ENCODE data around the gene BCL7B. TPM values are rescaled to one million over a fixed set of nuclear protein-coding genes. Genes with fewer than 3 reads are reported as not detected.

Gene BCL7B
- total and polyA plus RNA-seq, 2 of the 13 experiments (the other 11 are each of a cell fraction or from before 2014, with no cell fraction given), result 24.3 to 38.2 TPM

DNA sequence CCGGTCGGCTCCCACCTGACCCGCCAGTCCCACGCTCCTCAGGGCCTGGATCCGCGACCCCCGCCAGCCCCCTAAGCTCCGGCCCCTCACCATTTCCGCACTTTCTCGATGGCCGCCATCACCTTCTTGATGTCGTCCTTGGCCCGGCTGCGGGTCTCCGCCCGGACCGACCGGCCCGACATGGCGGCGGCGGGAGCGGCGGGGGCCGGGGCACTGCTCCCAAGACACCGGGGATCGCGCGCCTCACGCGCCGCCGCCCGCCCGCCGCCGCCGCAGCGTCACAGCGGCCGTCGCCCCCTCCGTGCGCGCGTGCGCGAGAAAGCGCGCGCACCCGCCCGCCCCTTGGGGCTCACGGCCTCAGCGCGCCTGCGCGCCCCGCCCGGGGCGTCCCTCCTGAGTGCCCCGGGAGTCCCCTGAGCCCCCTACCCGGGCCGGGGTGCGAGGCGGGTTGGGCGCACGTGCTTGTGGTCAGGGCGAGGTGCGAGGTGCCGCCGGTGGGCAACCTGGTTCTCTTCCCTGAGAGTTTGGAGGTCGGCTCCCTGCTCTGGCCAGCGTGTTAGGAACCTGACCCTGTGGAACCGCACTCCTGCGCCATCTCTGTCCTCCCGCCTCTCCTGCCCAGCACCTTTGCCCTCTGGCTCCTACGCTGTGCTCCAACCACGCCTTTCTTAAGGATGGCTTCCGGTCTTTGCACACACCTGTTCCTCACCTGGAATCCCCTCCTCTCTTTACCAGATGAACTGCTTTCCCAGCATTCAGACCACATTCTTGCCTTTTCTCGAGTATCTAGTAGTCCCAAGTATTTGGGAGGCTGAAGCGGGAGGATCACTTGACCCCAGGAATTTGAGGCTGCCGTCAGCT is at the start of gene BCL7B (continued):
- TF ChIP-seq, protein P1, sequence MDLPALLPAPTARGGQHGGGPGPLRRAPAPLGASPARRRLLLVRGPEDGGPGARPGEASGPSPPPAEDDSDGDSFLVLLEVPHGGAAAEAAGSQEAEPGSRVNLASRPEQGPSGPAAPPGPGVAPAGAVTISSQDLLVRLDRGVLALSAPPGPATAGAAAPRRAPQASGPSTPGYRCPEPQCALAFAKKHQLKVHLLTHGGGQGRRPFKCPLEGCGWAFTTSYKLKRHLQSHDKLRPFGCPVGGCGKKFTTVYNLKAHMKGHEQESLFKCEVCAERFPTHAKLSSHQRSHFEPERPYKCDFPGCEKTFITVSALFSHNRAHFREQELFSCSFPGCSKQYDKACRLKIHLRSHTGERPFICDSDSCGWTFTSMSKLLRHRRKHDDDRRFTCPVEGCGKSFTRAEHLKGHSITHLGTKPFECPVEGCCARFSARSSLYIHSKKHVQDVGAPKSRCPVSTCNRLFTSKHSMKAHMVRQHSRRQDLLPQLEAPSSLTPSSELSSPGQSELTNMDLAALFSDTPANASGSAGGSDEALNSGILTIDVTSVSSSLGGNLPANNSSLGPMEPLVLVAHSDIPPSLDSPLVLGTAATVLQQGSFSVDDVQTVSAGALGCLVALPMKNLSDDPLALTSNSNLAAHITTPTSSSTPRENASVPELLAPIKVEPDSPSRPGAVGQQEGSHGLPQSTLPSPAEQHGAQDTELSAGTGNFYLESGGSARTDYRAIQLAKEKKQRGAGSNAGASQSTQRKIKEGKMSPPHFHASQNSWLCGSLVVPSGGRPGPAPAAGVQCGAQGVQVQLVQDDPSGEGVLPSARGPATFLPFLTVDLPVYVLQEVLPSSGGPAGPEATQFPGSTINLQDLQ (CRISPR knock-in tag; IDR thresholded peaks at IDR 0.05), result peak; percentile 93; the same call in 1 of the 2 replicates
- TF ChIP-seq, protein P2, sequence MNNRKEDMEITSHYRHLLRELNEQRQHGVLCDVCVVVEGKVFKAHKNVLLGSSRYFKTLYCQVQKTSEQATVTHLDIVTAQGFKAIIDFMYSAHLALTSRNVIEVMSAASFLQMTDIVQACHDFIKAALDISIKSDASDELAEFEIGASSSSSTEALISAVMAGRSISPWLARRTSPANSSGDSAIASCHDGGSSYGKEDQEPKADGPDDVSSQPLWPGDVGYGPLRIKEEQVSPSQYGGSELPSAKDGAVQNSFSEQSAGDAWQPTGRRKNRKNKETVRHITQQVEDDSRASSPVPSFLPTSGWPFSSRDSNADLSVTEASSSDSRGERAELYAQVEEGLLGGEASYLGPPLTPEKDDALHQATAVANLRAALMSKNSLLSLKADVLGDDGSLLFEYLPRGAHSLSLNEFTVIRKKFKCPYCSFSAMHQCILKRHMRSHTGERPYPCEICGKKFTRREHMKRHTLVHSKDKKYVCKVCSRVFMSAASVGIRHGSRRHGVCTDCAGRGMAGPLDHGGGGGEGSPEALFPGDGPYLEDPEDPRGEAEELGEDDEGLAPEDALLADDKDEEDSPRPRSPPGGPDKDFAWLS (CRISPR knock-in tag; IDR thresholded peaks at IDR 0.05; ENCODE audit: borderline replicate concordance), result no peak
- TF ChIP-seq, protein P3, sequence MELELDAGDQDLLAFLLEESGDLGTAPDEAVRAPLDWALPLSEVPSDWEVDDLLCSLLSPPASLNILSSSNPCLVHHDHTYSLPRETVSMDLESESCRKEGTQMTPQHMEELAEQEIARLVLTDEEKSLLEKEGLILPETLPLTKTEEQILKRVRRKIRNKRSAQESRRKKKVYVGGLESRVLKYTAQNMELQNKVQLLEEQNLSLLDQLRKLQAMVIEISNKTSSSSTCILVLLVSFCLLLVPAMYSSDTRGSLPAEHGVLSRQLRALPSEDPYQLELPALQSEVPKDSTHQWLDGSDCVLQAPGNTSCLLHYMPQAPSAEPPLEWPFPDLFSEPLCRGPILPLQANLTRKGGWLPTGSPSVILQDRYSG (CRISPR knock-in tag; IDR thresholded peaks at IDR 0.05), result peak; percentile 98
- TF ChIP-seq, protein P4, sequence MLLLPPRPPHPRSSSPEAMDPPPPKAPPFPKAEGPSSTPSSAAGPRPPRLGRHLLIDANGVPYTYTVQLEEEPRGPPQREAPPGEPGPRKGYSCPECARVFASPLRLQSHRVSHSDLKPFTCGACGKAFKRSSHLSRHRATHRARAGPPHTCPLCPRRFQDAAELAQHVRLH (CRISPR knock-in tag; IDR thresholded peaks at IDR 0.05; ENCODE audit: borderline replicate concordance, low read depth), result peak; percentile 91; the same call in 1 of the 2 replicates
- TF ChIP-seq ZZZ3 (CRISPR knock-in tag; IDR thresholded peaks at IDR 0.05; ENCODE audit: borderline replicate concordance) (no peak; the same call in 1 of the 2 replicates), ZNF160 (CRISPR knock-in tag; IDR thresholded peaks at IDR 0.05) (peak; percentile 92), FOXA3 (CRISPR knock-in tag; IDR thresholded peaks at IDR 0.05) (no peak), ZNF496 (CRISPR knock-in tag; IDR thresholded peaks at IDR 0.05; ENCODE audit: insufficient replicate concordance) (peak; percentile 17), ZBTB38 (CRISPR knock-in tag; IDR thresholded peaks at IDR 0.05) (peak; percentile 93), ZNF572 (CRISPR knock-in tag; IDR thresholded peaks at IDR 0.05) (0 out of 2 replicates have a peak, but pooled peaks have one; percentile 33), TOE1 (CRISPR knock-in tag; IDR thresholded peaks at IDR 0.05) (peak; percentile 91; the same call in 1 of the 2 replicates), EEA1 (CRISPR knock-in tag; IDR thresholded peaks at IDR 0.05; ENCODE audit: borderline replicate concordance) (peak; percentile 99; the same call in 1 of the 2 replicates), ZNF263 (CRISPR knock-in tag; IDR thresholded peaks at IDR 0.05) (peak; percentile 86)
- TF ChIP-seq, protein P5, sequence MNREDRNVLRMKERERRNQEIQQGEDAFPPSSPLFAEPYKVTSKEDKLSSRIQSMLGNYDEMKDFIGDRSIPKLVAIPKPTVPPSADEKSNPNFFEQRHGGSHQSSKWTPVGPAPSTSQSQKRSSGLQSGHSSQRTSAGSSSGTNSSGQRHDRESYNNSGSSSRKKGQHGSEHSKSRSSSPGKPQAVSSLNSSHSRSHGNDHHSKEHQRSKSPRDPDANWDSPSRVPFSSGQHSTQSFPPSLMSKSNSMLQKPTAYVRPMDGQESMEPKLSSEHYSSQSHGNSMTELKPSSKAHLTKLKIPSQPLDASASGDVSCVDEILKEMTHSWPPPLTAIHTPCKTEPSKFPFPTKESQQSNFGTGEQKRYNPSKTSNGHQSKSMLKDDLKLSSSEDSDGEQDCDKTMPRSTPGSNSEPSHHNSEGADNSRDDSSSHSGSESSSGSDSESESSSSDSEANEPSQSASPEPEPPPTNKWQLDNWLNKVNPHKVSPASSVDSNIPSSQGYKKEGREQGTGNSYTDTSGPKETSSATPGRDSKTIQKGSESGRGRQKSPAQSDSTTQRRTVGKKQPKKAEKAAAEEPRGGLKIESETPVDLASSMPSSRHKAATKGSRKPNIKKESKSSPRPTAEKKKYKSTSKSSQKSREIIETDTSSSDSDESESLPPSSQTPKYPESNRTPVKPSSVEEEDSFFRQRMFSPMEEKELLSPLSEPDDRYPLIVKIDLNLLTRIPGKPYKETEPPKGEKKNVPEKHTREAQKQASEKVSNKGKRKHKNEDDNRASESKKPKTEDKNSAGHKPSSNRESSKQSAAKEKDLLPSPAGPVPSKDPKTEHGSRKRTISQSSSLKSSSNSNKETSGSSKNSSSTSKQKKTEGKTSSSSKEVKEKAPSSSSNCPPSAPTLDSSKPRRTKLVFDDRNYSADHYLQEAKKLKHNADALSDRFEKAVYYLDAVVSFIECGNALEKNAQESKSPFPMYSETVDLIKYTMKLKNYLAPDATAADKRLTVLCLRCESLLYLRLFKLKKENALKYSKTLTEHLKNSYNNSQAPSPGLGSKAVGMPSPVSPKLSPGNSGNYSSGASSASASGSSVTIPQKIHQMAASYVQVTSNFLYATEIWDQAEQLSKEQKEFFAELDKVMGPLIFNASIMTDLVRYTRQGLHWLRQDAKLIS (CRISPR knock-in tag; IDR thresholded peaks at IDR 0.05), result no peak
- TF ChIP-seq, protein P6, sequence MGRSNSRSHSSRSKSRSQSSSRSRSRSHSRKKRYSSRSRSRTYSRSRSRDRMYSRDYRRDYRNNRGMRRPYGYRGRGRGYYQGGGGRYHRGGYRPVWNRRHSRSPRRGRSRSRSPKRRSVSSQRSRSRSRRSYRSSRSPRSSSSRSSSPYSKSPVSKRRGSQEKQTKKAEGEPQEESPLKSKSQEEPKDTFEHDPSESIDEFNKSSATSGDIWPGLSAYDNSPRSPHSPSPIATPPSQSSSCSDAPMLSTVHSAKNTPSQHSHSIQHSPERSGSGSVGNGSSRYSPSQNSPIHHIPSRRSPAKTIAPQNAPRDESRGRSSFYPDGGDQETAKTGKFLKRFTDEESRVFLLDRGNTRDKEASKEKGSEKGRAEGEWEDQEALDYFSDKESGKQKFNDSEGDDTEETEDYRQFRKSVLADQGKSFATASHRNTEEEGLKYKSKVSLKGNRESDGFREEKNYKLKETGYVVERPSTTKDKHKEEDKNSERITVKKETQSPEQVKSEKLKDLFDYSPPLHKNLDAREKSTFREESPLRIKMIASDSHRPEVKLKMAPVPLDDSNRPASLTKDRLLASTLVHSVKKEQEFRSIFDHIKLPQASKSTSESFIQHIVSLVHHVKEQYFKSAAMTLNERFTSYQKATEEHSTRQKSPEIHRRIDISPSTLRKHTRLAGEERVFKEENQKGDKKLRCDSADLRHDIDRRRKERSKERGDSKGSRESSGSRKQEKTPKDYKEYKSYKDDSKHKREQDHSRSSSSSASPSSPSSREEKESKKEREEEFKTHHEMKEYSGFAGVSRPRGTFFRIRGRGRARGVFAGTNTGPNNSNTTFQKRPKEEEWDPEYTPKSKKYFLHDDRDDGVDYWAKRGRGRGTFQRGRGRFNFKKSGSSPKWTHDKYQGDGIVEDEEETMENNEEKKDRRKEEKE (IDR thresholded peaks at IDR 0.05), result no peak
